ENCODE results near the gene TXNRD3. TPM values are rescaled to one million over a fixed set of nuclear protein-coding genes. Genes with fewer than 3 reads are reported as not detected.
"Not testable (repeated sequence)": the region's sequence is repeated elsewhere in the genome, so short reads cannot be mapped to it uniquely, and the experiment has no call there.

Gene TXNRD3
- total RNA-seq, 1 experiment from 2014 or later, result 4.5 TPM

- no peak for DNase-seq (ENCODE audit: low spot score)
Measured at GRCh38 chr3:126649556-126650092, 5.3 kb downstream of the TXNRD3 start.

- no peak for DNase-seq (ENCODE audit: low spot score)
Measured at GRCh38 chr3:126646674-126647073, 8.2 kb downstream of the TXNRD3 start.

GRCh38 chr3:126644615-126645014 is 10.3 kb downstream of the TXNRD3 start:
- DNase-seq (ENCODE audit: low spot score), result no peak

- DNase-seq (ENCODE audit: low spot score), result no peak
Measured at GRCh38 chr3:126638790-126639189, 16.1 kb downstream of the TXNRD3 start.

- no peak for DNase-seq (ENCODE audit: low spot score)
Measured at GRCh38 chr3:126636436-126636835, 18.5 kb downstream of the TXNRD3 start.

- DNase-seq (ENCODE audit: low spot score), result no peak
Measured at GRCh38 chr3:126634803-126635202, 20.1 kb downstream of the TXNRD3 start.

GRCh38 chr3:126630020-126630419 is 24.9 kb downstream of the TXNRD3 start:
- DNase-seq (ENCODE audit: low spot score), result no peak

- DNase-seq (ENCODE audit: low spot score), result not testable (repeated sequence)
Measured at GRCh38 chr3:126625735-126626134, 29.2 kb downstream of the TXNRD3 start.

- no peak for DNase-seq (ENCODE audit: low spot score)
Measured at GRCh38 chr3:126622694-126623093, 32.2 kb downstream of the TXNRD3 start.

GRCh38 chr3:126621627-126622345 is 33.1 kb downstream of the TXNRD3 start:
- DNase-seq (ENCODE audit: low spot score), result no peak

GRCh38 chr3:126621171-126621570 is 33.8 kb downstream of the TXNRD3 start:
- no peak for DNase-seq (ENCODE audit: low spot score)

GRCh38 chr3:126620738-126621137 is 34.2 kb downstream of the TXNRD3 start:
- no peak for DNase-seq (ENCODE audit: low spot score)

GRCh38 chr3:126618760-126619159 is 36.2 kb downstream of the TXNRD3 start:
- no peak for DNase-seq (ENCODE audit: low spot score)

GRCh38 chr3:126618021-126618420 is 36.9 kb downstream of the TXNRD3 start:
- no peak for DNase-seq (ENCODE audit: low spot score)

GRCh38 chr3:126617571-126617970 is 37.4 kb downstream of the TXNRD3 start:
- no peak for DNase-seq (ENCODE audit: low spot score)

- DNase-seq (ENCODE audit: low spot score), result no peak
Measured at GRCh38 chr3:126616931-126617330, 38.0 kb downstream of the TXNRD3 start.

- DNase-seq (ENCODE audit: low spot score), result no peak
Measured at GRCh38 chr3:126613479-126614188, 41.3 kb downstream of the TXNRD3 start.

GRCh38 chr3:126612479-126613205 is 42.3 kb downstream of the TXNRD3 start:
- DNase-seq (ENCODE audit: low spot score), result no peak

- DNase-seq (ENCODE audit: low spot score), result no peak
Measured at GRCh38 chr3:126609909-126610308, 45.0 kb downstream of the TXNRD3 start.

GRCh38 chr3:126607214-126607908 is 47.6 kb downstream of the TXNRD3 start:
- peak; percentile 16 for DNase-seq (ENCODE audit: low spot score)

- no peak for DNase-seq (ENCODE audit: low spot score)
Measured at GRCh38 chr3:126606001-126606400, 48.9 kb downstream of the TXNRD3 start.

- DNase-seq (ENCODE audit: low spot score), result no peak
Measured at GRCh38 chr3:126604691-126605090, 50.2 kb downstream of the TXNRD3 start.

Measured in HT-29 (cell line).